Anterior cingulate cortex (tissue), 58 donors: ENCODE data around the gene ALS2CL.

Experiments used
- DNase-seq, 58 donors: peaks; one replicate each; lab custom pipeline; 2025; lab: John Stamatoyannopoulos, UW

Gene ALS2CL

DNA sequence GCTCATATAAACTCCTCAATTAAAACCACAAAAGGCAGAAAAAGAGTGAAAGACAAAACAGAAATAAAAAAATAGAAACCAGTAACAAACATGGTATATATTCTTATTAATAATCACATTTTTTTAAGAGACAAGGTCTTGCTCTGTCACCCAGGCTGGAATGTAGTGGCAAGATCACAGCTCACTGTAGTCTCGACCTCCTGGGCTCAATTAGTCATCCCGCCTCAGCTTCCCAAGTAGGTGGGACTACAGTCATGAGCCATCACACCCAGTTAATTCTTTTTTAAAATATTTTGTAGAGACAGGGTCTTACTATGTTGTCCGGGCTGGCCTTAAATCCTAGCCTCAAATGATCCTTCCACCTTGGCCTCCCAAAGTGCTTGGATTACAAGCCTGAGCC, 44.0 kb downstream of the ALS2CL start:
- DNase-seq = no peak

DNA sequence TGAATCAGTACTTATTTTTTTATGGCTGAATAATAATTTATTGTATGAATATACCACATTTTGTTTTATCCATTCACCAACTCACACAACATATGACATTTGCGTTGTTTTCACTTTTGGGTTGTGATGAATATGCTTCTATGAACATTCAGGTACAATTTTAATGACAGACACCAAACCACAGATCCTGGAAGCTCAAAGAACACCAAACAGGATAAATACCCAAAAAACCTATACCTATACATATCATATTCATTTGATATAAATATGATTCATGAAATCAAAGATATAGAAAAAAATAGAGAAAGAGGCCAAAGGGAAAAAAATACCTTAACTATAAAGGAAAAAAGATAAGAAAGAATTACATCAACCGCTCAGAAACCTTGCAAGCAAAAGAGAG, 45.4 kb downstream of the ALS2CL start:
- DNase-seq = no peak

DNA sequence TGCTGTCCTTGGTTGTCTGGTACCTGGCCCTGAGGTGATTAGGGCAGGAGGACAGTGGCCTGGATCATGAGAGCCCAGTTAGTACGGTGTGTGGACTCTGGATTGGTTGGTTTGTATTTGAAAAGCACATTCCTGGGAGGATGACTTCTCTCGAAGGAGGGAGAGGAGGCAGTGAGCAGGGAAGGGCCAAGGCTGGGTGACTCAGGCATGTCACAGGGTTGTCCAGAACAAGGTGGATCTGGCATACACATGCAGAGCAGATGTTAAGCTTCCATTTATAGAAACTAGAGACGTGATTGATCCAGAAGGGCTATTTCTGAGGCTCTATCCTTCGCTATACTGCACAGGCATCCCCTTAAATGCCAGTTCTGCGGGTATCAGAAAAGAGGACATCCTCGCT, 46.8 kb downstream of the ALS2CL start:
- no peak for DNase-seq

DNA sequence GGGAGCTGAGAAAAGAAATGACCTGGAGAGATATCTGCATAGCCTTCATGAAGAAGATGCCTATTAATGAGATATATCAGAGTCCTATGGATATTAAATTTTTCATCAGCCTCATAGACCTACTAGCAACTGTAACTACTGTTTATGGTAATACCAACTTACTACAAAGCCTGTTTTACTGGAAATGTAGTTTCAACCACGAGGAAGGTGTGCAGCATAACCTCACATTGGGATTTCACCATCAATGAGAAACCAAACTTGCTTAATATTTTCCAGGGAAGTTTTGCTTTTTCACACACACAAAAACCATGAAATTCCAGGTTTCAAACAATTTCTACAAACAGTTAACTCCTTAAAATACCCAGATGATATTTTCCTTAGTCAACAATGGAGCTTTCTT, 49.8 kb downstream of the ALS2CL start:
- no peak for DNase-seq

DNA sequence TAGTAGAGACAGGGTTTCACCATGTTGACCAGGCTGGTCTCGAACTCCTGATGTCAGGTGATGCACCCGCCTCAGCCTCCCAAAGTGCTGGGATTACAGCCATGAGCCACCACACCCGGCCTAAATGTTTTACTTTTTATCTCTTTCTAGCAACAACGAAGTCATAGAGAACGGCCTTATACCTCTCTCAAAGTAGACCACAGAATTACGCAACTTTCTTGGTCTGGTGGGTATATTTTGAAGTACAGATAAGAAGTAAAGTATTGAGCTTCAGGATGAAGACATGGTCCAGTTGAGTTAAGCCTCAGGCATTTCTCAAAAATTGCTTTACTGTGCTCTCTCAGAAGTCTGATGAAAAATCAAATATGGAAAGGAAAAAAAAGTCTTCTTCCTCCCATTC, 50.5 kb downstream of the ALS2CL start:
- DNase-seq = no peak

DNA sequence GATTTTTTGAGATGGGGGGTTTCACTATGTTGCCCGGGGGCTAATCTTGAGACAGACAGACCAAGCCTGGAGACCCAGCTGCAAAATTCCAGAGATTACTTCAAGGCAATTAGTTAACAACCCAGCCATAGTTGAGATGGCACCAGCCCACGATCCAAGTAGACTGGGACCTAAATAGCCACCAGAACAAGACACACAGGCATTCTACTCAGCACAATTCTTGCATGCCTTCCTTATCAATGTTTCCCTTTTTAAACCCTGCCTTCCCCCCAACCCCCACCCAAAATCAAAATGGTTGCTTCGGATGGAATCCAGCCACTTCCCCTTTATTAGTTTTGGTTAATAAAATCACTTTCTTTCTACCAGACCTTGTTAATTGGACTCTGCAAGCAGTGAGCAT, 52.6 kb downstream of the ALS2CL start:
- no peak for DNase-seq

DNA sequence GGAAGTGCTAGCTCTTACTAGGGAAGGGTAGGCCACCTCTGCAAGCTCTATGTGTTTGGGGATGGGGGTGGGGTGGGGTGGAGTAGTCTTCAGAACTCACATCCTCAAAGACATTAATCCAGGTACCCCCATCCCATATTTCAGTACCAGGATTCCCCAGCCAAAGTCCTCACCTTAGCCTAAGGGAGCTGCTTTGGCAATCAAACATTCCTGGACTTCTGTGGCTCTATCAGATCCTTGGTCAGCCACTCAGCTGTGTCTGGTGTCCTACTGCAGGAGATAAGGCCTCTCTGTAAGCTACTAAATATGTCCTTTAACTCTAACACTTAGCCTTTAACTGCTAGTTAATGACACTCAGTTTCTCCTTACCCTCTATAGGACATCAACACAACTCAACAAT, 54.3 kb downstream of the ALS2CL start:
- DNase-seq = no peak

DNA sequence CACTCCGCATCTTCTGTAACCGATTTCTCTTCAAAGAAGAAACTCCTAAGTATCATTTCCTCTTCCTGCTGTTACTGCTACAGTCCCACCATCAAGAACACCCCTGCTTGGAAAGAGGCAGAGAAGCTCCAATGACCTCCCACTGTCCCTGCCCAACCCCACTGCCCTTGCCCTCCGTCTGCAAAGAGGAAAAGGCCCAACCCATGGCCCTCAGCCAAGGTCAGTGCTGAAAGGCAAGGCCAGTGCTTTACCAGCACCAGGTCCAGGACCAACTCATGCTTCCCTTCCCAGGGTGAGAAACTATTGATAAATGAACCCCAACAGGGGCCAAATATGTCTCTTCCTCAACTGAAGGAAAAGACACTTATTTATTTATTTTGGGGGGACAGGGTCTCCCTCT, 58.6 kb downstream of the ALS2CL start:
- DNase-seq = no peak

DNA sequence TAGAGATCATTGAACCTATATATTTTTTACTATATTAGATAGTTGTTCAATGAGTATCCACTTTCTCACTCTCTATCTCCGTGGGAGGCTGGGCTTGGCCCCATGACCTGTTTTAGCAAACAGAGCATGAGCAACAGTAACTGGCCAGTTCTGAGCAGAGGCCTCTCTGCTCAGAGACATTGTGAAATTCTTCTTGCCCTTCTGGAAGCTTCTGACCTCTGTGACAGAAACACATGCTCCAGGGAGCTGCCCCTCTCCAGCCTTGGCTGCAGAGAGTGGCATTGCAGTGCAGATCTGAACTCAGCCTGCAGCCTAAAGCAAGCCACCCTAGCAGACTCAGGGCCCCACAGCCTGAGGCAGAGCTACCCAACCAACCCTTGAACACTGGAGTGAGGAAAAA, 60.7 kb downstream of the ALS2CL start:
- no peak for DNase-seq

DNA sequence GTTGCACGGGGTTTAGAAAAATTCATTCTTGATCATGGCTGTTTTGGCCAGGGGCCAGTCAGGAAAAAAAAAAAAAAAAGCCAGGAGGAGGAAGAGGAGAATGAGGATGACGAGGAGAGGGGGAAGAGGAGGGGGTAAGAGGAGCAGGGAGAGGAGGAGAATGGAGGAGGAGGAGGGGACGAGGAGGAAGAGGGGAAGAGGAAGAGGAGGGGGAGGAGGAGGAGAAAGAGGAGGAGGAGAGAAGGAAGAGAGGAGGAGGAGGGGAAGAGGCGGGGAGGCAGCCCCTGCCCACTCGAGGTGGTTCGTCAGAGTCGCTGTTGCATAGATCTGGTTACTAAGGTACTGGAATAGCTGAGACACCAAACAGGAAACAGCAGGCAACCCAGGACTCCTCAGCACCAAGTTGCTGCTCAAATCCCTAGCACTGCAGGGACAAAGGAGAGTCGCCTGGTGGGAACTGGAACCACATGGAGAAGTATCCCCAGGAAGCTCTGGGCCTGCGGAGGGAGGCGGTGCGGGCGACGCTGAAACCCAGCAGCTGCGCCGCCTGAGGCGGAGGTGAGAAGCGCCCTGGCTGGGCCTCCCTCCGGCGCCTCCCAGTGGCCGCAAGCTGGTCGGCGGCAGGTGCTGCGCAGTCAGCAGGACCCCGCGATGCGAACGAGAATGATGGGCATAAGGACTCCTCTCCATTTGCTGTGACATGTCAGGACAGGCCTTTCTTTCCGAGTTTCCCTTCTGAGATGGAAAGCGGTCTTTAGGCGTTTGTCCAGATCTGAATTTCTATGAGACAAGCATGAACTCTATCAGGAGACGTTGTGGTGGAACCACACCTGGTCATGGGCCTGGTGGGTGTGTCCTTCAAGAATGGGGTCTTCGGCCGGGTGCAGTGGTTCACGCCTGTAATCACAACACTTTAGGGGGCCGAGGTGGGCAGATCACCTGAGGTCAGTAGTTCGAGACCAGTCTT, 63.6 kb downstream of the ALS2CL start:
- DNase-seq = peak in 53 of 58 donors; percentile 15 to 81 (median 61)

DNA sequence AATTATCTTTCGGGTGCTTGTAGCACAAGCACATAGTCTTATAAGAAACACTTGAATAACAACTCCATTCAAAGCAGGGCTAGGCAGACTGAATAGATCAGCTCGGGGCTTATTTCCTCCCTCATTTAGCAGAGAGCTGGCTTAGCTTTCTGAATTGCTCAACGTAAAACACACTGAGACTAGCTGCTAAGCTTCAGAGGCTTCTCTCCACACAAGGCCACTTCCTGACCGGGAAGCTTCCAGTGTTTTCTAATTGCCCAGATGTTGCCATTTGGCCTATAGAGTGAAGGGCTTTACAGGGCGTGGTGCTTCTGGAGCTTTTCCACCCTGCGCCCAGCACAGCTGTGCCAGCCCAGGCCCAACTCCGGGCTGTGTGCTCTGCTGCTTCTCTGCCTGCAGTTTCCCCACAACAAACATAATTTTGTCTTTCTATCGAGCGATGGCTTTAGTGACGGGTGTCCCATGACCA, 64.5 kb downstream of the ALS2CL start:
- peak in 28 of 58 donors; percentile 7 to 71 (median 26) for DNase-seq

DNA sequence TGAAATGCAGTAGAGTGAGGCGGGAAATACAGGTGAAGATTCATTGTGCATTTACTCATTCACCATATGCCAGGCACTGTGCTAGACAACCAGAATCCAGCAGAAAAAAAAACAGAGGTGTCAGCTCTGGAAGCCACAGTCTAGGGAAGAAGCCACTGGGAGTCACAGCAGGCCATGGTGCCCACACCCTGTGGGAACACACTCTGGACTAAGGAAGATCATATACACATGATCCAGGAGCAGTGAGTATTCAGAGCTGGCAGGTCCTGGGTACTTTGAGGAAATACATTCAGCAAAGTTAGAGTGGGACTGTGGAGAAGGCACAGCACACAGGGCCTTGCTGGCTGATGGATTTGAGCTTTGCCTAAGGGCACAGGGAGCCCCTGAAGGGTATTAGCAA, 66.4 kb downstream of the ALS2CL start:
- DNase-seq = no peak

DNA sequence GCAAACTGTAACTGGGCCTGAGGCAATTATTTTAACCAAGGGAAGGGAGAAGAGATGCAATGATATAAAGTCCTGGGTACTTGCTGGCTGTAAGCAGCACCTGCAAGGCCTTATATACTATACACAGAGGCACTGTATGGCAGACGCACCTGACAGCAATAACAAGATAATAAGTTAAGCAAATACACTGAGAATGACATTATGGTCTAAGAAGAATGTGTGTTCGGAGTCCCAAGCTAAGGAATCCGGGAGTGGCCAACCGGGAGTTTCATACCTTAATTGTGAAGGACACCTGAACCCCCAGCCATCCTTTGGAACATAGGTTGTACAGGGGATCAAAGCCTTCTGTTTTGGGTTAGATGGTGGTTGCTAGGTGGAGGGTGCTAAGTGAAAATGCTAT, 67.4 kb downstream of the ALS2CL start:
- no peak for DNase-seq

DNA sequence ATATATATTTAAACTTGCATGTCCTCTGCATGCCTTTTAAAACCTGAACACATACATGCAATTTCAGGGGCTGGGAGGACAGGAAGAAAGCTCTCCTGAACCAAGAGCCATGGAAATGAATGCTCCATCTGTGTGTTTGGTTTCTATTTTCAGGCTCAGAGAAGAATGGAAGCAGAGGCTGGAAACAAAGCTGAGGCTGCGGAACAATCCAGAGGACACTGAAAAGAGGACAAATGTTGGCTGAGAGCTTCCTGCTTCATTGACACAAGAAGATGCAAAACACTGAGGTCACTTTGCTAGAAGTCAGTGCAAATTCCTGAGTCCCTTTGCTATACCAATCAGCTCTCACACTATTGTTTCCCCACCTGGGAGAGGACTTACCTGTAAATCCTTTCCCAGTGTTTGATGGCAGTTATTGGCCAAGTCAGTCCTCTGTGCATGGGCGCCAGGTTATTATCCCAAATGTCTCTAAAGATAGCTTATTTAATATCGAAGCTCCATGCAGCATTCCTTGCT, 68.4 kb downstream of the ALS2CL start:
- DNase-seq = no peak

DNA sequence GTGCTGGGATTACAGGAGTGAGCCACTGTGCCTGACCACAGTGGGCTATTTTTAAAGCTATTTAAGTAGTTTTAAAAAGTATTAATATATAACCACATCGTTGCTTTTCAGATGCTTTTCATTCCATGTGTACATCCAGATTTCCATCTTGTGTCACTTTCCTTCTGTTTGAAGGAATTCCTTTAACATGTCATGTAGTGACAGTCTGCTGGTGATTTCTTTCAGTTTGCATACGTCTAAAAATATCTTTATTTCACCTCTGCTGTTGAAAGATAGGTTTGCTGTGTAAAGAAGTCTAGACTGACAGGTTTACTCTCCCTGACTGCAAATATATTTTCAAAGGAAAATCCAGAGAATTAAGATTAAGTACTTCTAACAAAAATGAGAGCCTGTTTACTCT, 68.9 kb downstream of the ALS2CL start:
- no peak for DNase-seq

DNA sequence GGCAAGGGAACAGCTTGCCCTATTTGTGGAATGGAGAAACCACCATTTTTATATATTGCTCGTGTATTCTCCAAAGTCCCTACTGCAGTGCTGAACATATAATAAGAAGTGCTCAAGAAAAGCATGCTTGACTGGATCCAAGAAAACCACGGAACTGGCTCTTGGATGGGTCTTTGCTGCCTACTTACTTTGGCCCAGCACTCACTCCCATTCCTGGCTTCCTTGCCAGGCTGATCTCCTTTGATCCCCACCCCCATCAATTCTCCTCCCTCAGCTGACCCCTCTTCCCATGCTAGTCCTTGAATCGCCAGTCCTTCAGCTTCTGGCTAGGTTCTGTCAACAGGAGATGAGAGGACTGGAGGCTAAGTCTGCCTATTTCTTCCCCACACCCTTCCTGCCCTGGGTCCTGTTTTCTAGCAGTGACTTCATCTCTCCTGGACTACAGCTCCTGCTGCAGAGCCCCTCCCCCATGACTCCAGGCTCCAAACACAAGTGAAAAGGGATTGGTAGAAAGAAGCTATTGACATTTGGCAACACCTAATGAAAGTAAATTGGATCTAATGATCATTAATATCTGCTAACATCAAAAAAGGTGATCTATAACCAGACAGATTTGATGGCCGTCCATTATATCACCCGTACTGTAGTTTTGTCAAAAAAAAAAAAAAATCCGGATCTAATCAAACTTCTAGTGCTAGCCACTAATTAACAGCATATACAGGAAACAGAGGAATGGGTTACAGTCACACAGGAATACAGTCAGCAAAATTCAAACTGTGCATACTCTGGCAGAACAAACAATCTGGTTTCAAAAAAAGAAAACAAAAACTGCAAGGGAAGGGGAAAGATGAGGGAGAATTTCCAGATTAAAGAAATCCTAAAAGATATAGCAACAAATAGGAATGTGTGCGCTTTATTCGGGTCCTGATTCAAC, 73.4 kb downstream of the ALS2CL start:
- DNase-seq = no peak
